GM19467 (cell line): ENCODE results near the gene IQGAP3.
A peak's percentile ranks its signal among the peaks of the same experiment; 100 is the strongest.
"Not testable (repeated sequence)": the region's sequence is repeated elsewhere in the genome, so short reads cannot be mapped to it uniquely, and the experiment has no call there.

Source experiments
- ATAC-seq: cut with Tn5 transposase; IDR thresholded peaks from one replicate; pipeline ENCODE4 v1.9.1; 2021; ENCODE audit warnings: mild to moderate bottlenecking, moderate library complexity; ENCODE audit not compliant: unreplicated experiment

IQGAP3 gene

DNA sequence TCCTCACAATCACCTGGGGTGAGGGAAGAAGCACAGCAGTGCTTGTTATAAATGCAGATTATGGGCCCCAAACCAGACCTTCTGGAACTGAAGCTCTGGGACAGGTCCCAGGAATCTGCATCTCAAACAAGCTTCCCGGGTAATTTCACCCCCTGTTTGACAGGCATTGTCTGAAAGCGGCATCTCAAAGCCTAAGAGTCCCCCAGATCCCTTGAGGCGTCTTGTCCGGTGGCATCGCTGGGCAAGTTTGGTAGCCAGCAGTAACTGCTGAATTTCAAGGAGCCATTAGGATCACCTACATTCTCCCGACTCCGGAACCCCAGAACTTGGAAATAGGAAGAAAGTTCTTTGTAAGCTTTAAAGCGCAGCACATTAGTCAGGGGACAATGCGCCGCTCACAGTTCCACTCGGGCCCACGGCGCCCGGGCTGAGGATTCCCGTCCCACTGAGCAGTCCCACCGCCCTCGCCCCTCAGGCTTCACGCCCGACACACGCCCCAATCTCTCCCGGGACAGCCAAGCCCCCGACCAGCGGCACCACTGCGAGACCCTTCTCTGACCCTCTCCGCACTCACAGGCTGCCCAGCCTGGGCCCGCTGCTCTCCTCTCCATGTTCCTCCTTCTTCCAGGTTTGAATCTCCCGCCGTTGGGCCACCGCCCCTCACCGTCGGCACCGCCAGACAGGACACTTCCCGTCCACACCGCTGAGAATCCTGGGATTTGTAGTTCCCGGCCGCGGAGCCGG lies at the start of gene IQGAP3:
Gene IQGAP3, minus strand, starts transcription at position 647 of the 744 bp plus-strand sequence. Its CDS starts 36 bp downstream, at position 611.
- ATAC-seq = peak; percentile 67

- no peak for ATAC-seq
Measured at GRCh38 chr1:156619582-156619955, 47.2 kb upstream of the IQGAP3 start.

DNA sequence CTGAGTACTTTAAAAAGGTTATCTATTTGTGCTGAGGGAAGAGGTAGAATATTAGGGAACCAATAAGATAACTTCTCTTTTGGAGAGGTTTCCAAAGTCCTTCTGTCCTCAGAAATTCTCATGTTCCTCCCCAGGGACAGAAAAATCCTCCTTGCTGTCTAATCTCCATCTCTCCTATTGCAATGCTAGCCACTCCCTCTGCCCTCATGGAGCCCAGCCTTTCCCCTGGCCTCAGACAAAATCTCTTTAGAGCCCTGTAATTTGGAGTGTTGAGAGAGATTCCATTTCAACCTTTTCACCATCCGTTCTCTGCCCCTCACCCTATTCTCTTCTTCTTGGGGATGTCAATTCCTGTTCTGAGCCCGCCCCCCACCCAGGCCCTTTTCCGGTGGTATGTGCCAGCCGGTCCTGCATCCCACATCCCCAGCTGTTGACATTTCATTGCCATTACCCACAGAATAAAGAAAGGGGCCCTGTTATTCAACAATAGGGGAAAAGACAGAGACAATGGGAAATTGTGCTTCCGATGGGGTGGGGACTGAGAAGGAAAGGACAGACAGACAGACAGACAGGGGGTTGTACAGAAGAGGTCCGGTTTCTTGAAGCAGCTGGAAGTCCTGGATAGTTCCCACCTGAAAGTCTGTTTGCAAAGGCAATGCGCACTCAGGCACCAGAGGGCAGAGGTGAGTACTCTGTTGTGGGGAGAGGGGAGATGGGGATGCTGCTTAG lies 46.7 kb upstream of the IQGAP3 start, which contains the start of gene HAPLN2:
Gene HAPLN2, plus strand, starts transcription at position 563 of the 729 bp plus-strand sequence. CDS start 4,076 bp downstream, outside the sequence.
- ATAC-seq = no peak

DNA sequence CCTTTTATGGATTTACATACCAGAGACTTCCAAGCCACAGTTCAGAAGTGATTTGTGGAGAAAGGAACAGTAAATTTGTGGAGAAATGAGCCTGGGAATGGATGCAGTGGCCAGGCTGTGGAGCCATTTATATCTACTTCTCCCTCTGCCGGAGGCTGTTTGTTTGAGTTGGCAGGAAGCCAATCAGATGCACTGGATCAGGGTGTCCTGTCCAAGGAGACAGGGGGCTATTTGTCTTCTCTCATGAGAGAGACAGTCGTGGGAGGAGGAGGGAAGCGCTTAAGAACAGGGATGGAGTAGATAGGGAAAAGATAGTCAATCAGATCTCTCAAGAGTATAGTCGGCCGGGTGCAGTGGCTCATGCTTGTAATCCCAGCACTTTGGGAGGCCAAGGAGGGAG lies 44.1 kb upstream of the IQGAP3 start:
- no peak for ATAC-seq

GRCh38 chr1:156615946-156616345 lies 43.6 kb upstream of the IQGAP3 start:
- no peak for ATAC-seq

- ATAC-seq = no peak
Measured at GRCh38 chr1:156612666-156613065, 40.3 kb upstream of the IQGAP3 start.

DNA sequence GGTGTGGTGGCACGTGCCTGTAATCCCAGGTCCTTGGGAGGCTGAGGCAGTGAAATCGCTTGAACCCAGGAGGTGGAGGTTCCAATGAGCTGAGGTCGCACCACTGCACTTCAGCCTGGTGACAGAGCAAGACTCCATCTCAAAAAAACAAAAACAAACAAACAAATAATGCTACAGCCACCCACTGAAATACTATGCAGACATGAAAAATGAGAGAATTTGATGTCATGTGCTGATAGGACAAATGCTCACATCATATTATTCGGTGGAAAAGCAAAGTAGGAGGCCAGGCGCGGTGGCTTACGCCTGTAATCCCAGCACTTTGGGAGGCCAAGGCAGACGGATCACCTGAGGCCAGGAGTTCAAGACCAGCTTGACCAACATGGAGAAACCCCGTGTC lies 37.7 kb upstream of the IQGAP3 start:
- ATAC-seq = not testable (repeated sequence)

DNA sequence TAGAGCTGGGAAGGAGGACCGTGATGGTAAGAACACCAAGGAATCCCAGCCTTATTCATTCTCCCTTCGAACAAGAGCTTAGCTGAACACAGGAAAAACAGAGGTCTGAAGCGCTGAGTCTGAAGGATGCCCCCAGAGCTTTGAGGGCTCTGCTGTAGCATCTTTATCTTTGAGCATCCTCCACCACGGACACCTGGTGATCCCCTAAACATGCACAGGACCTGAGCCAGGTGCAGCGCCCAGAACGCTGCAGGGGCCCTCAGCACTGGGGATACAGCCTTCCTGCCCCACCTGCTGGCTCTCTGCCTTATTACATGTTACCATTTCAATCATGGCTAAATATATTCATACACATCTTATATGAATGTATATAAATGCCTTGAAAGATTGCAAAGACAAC lies 36.6 kb upstream of the IQGAP3 start:
- no peak for ATAC-seq

GRCh38 chr1:156608036-156608674 lies 35.8 kb upstream of the IQGAP3 start:
- no peak for ATAC-seq

- not testable (repeated sequence) for ATAC-seq
Measured at GRCh38 chr1:156607344-156607743, 35.0 kb upstream of the IQGAP3 start.

GRCh38 chr1:156602557-156602993 lies 30.2 kb upstream of the IQGAP3 start:
- ATAC-seq = no peak

DNA sequence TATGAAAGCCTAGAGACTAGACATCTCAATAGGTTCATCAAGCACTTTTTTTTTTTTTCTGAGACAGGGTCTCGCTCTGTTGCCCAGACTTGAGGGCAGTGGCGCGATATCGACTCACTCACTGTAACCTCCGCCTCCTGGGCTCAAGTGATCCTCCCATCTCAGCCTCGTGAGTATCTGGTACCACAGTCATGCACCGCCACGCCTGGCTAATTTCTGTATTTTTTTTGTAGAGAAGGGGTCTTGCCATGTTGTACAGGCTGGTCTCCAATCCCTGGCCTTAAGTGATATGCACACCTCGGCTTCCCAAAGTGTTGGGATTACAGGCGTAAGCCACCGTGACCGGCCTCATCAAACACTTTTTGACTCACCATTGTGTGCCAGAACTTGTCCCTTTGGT lies 29.5 kb upstream of the IQGAP3 start:
- ATAC-seq = no peak

GRCh38 chr1:156601122-156601830 lies 28.9 kb upstream of the IQGAP3 start, which contains the start of gene GPATCH4:
TSS of gene GPATCH4 (minus strand) at chr1:156601479.
- ATAC-seq = no peak

GRCh38 chr1:156600733-156601121 lies 28.4 kb upstream of the IQGAP3 start:
- ATAC-seq = no peak

DNA sequence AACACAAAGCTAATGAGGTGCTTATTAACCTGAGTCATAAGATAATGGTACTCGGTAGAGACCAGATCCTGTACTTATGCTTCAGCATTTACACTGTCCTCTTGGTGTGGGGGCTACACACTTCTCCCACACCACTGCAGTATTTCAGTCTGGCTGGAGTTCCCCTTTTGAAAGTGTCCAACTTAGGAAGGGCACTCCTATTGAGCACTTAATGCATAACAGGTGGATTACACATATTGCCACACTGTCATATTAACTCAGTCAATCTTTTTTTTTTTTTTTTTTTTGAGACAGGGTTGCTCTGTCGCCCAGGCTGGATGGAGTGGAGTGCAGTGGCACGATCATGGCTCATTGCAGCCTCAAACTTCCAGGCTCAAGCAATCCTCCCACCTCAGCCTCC lies 27.4 kb upstream of the IQGAP3 start:
- ATAC-seq = no peak

- ATAC-seq = no peak
Measured at GRCh38 chr1:156598731-156599432, 26.5 kb upstream of the IQGAP3 start.

GRCh38 chr1:156598125-156598524 lies 25.8 kb upstream of the IQGAP3 start:
- no peak for ATAC-seq

GRCh38 chr1:156596426-156596825 lies 24.1 kb upstream of the IQGAP3 start:
- ATAC-seq = no peak

DNA sequence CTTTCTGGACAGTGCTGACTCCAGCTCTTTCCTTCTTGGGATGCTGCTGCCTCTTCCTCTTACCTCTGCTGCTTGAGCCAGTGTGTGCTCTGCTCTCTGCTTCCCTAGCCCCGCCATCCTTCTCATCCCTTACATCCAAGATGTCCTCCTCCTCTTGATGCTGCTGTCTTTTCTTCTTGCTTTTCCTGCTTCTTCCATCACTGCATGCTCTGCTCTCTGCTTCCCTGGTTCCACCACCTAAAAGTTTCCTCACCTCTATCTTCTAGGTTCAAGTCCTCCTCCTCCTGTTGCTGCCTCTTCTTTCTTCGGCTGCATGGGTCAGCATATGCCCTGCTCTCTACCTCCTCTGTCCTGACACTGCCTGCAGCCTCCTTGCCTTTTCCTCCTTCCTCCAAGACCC lies 22.7 kb upstream of the IQGAP3 start:
- ATAC-seq = no peak

GRCh38 chr1:156594190-156594589 lies 21.8 kb upstream of the IQGAP3 start:
- ATAC-seq = no peak

DNA sequence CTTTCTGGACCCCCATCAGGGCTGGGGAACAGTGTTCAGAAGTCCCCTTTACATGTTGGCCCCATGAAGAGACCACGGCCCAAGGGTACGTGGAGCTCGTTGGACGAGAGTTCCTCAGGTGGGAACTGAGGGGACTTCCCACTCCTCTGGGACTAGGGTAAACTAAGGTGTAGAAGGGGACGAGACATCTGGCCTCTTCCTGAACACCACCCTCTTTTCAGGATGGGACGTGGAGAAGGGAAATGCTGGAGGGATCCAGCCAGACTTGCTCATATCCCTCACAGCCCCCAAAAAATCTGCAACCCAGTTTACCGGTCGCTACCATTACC lies 21.3 kb upstream of the IQGAP3 start:
- ATAC-seq = no peak
